ENCODE results near the gene POLR2I. TPM values are rescaled to one million over a fixed set of nuclear protein-coding genes. Genes with fewer than 3 reads are reported as not detected.

The POLR2I gene
- total RNA-seq, 2 experiments from 2014 or later: 51.2 to 56.4 TPM

GRCh38 chr19:36120984-36121358 lies 6.3 kb upstream of the POLR2I start:
- H3K27ac Mint-ChIP-seq: no peak overlapping the region
- peaks cover 48% of the 10 kb centered on the region for H3K36me3 Mint-ChIP-seq (ENCODE audit: low read depth)
- no peaks in the 10 kb centered on the region for H3K9me3 Mint-ChIP-seq
- ChIA-PET POLR2A (no interaction called here), CTCF (no interaction called here)
- DNase-seq: no peak
- H3K27me3 Mint-ChIP-seq: no peaks in the 10 kb centered on the region
- no peak overlapping the region for H3K4me3 Mint-ChIP-seq
- H3K4me1 Mint-ChIP-seq: peaks cover 24% of the 10 kb centered on the region

GRCh38 chr19:36120092-36120983 lies 5.7 kb upstream of the POLR2I start:
- Mint-ChIP-seq H3K27ac (peak overlapping the region; percentile 78), H3K36me3 (ENCODE audit: low read depth) (peaks cover 42% of the 10 kb centered on the region), H3K4me3 (no peak overlapping the region), H3K4me1 (peaks cover 25% of the 10 kb centered on the region), H3K27me3 (no peaks in the 10 kb centered on the region), H3K9me3 (no peaks in the 10 kb centered on the region)
- ChIA-PET POLR2A (no interaction called here), CTCF (interaction anchor here (7.3 kb wide), 1 partner anchor 6 kb away, joined by 47 read pairs; no protein-coding TSS in a partner anchor)
- DNase-seq: no peak

GRCh38 chr19:36116344-36116637 lies 1.6 kb upstream of the POLR2I start:
- Mint-ChIP-seq H3K36me3 (ENCODE audit: low read depth) (peaks cover 36% of the 10 kb centered on the region), H3K4me3 (peak overlapping the region; percentile 98), H3K27ac (peak overlapping the region; percentile 95), H3K27me3 (no peaks in the 10 kb centered on the region), H3K9me3 (no peaks in the 10 kb centered on the region), H3K4me1 (peaks cover 43% of the 10 kb centered on the region)
- no peak for DNase-seq
- ChIA-PET POLR2A (no interaction called here), CTCF (interaction anchor here (0.5 to 7.3 kb wide), 3 partner anchors 10 to 36 kb away, joined by 3 to 47 read pairs (median 3); no protein-coding TSS in a partner anchor)

- peak; percentile 90 for DNase-seq
- Mint-ChIP-seq H3K27me3 (no peaks in the 10 kb centered on the region), H3K4me3 (peak within 1 kb of the TSS; percentile 98), H3K4me1 (peaks cover 43% of the 10 kb centered on the region), H3K9me3 (no peaks in the 10 kb centered on the region), H3K36me3 (ENCODE audit: low read depth) (peaks cover 36% of the 10 kb centered on the region), H3K27ac (peak within 1 kb of the TSS; percentile 95)
- ChIA-PET POLR2A (interaction anchor here (0.7 to 1.0 kb wide), 2 partner anchors 12 to 54 kb away, joined by 3 read pairs; no protein-coding TSS in a partner anchor), CTCF (interaction anchor here (0.6 to 7.3 kb wide), 4 partner anchors 11 to 96 kb away, joined by 3 to 47 read pairs (median 6); no protein-coding TSS in a partner anchor)
Observed at GRCh38 chr19:36115453-36116343, 1.0 kb upstream of the POLR2I start, which contains the start of gene TBCB. Gene TBCB (plus strand): TSS chr19:36115468. CDS start chr19:36115561, 93 bp downstream.

- peak overlapping the region; percentile 98 for H3K4me3 Mint-ChIP-seq
- H3K9me3 Mint-ChIP-seq: no peaks in the 10 kb centered on the region
- H3K27ac Mint-ChIP-seq: peak overlapping the region; percentile 95
- ChIA-PET CTCF (interaction anchor here (1.6 to 7.3 kb wide), 2 partner anchors 10 to 13 kb away, joined by 9 to 47 read pairs; no protein-coding TSS in a partner anchor), POLR2A (interaction anchor here (1.0 kb wide), 1 partner anchor 14 kb away, joined by 3 read pairs; no protein-coding TSS in a partner anchor)
- H3K4me1 Mint-ChIP-seq: peaks cover 39% of the 10 kb centered on the region
- peak; percentile 41 for DNase-seq
- peaks cover 28% of the 10 kb centered on the region for H3K36me3 Mint-ChIP-seq (ENCODE audit: low read depth)
- no peaks in the 10 kb centered on the region for H3K27me3 Mint-ChIP-seq
Observed at GRCh38 chr19:36113894-36114720, 568 bp downstream of the POLR2I start.

GRCh38 chr19:36113425-36113824 lies 1.2 kb downstream of the POLR2I start:
- DNase-seq: no peak
- peak overlapping the region; percentile 98 for H3K4me3 Mint-ChIP-seq
- CTCF ChIA-PET: interaction anchor here (7.3 kb wide), 1 partner anchor 13 kb away, joined by 47 read pairs; no protein-coding TSS in a partner anchor
- no peak overlapping the region for H3K27ac Mint-ChIP-seq
- peaks cover 25% of the 10 kb centered on the region for H3K36me3 Mint-ChIP-seq (ENCODE audit: low read depth)
- H3K27me3 Mint-ChIP-seq: no peaks in the 10 kb centered on the region
- H3K9me3 Mint-ChIP-seq: no peaks in the 10 kb centered on the region
- POLR2A ChIA-PET: no interaction called here
- H3K4me1 Mint-ChIP-seq: peaks cover 39% of the 10 kb centered on the region

- no peaks in the 10 kb centered on the region for H3K9me3 Mint-ChIP-seq
Observed at GRCh38 chr19:36112678-36113077, 2.0 kb downstream of the POLR2I start.

GRCh38 chr19:36111200-36111539 lies 3.5 kb downstream of the POLR2I start:
- CTCF ChIA-PET: no interaction called here
- POLR2A ChIA-PET: no interaction called here

More at GRCh38 chr19:36112678-36113077, 2.0 kb downstream of the POLR2I start:
- ChIA-PET POLR2A (no interaction called here), CTCF (interaction anchor here (7.3 kb wide), 1 partner anchor 14 kb away, joined by 47 read pairs; no protein-coding TSS in a partner anchor)
- H3K4me3 Mint-ChIP-seq: peak overlapping the region; percentile 98
- H3K4me1 Mint-ChIP-seq: peaks cover 36% of the 10 kb centered on the region
- DNase-seq: no peak
- H3K27ac Mint-ChIP-seq: no peak overlapping the region
- H3K36me3 Mint-ChIP-seq (ENCODE audit: low read depth): peaks cover 21% of the 10 kb centered on the region
- no peaks in the 10 kb centered on the region for H3K27me3 Mint-ChIP-seq

GRCh38 chr19:36110487-36111199 lies 4.0 kb downstream of the POLR2I start, which contains the start of gene OVOL3:
Gene OVOL3 (plus strand): TSS chr19:36111143. CDS start chr19:36111203, 60 bp downstream.
- no peak within 1 kb of the TSS for H3K27ac Mint-ChIP-seq
- CTCF ChIA-PET: no interaction called here
- H3K27me3 Mint-ChIP-seq: no peaks in the 10 kb centered on the region
- H3K9me3 Mint-ChIP-seq: no peaks in the 10 kb centered on the region
- H3K36me3 Mint-ChIP-seq (ENCODE audit: low read depth): peaks cover 16% of the 10 kb centered on the region
- H3K4me3 Mint-ChIP-seq: no peak within 1 kb of the TSS
- POLR2A ChIA-PET: no interaction called here
- H3K4me1 Mint-ChIP-seq: peaks cover 18% of the 10 kb centered on the region
- no peak for DNase-seq

More at GRCh38 chr19:36111200-36111539, 3.5 kb downstream of the POLR2I start:
- Mint-ChIP-seq H3K4me1 (peaks cover 22% of the 10 kb centered on the region), H3K27ac (no peak overlapping the region), H3K27me3 (no peaks in the 10 kb centered on the region), H3K9me3 (no peaks in the 10 kb centered on the region), H3K4me3 (no peak overlapping the region), H3K36me3 (ENCODE audit: low read depth) (peaks cover 16% of the 10 kb centered on the region)
- DNase-seq: no peak

- Mint-ChIP-seq H3K4me3 (no peak overlapping the region), H3K9me3 (no peaks in the 10 kb centered on the region), H3K27ac (no peak overlapping the region), H3K36me3 (ENCODE audit: low read depth) (peaks cover 16% of the 10 kb centered on the region), H3K4me1 (peaks cover 8% of the 10 kb centered on the region), H3K27me3 (no peaks in the 10 kb centered on the region)
- POLR2A ChIA-PET: no interaction called here
- DNase-seq: no peak
- CTCF ChIA-PET: interaction anchor here (0.6 to 1.6 kb wide), 3 partner anchors 19 to 692 kb away, joined by 3 to 6 read pairs (median 4); no protein-coding TSS in a partner anchor
Observed at GRCh38 chr19:36108684-36109083, 6.0 kb downstream of the POLR2I start.

GRCh38 chr19:36106991-36107390 lies 7.7 kb downstream of the POLR2I start:
- POLR2A ChIA-PET: no interaction called here
- CTCF ChIA-PET: interaction anchor here (1.4 to 1.6 kb wide), 2 partner anchors 19 to 21 kb away, joined by 3 to 6 read pairs; no protein-coding TSS in a partner anchor
- no peak overlapping the region for H3K4me3 Mint-ChIP-seq
- peaks cover 23% of the 10 kb centered on the region for H3K36me3 Mint-ChIP-seq (ENCODE audit: low read depth)
- no peaks in the 10 kb centered on the region for H3K4me1 Mint-ChIP-seq
- no peaks in the 10 kb centered on the region for H3K9me3 Mint-ChIP-seq
- no peak for DNase-seq
- H3K27me3 Mint-ChIP-seq: no peaks in the 10 kb centered on the region
- peak overlapping the region; percentile 27 for H3K27ac Mint-ChIP-seq
